HepG2 (cell line): Measurements from ENCODE around the gene RACGAP1. TPM values are rescaled to one million over a fixed set of nuclear protein-coding genes. Genes with fewer than 3 reads are reported as not detected.

Source experiments
- ATAC-seq: fragments of 200-7000 bp; cut with Tn5 transposase; 3 replicates; pipeline ENCODE4 v1.9.1; 2020; ENCODE audit warnings: mild to moderate bottlenecking, moderate library complexity
- BruUV-seq: library from RNA; stranded (reverse); fragments of 400-500 nt; replicated peaks from 2 replicates; lab custom pipeline; 2021; lab: Mats Ljungman, UMichigan
- CTCF ChIA-PET: fragments of 300-600 bp; formaldehyde crosslinking; extraction: SDS; loops from one replicate; lab custom pipeline; 2021; ENCODE audit warnings: low total read pairs, inconsistent platforms, low intra/inter-chr PET ratio; lab: Yijun Ruan, JAX
- POLR2A ChIA-PET: fragments of 350-600 bp; sonication (Branson Sonifier 250); formaldehyde crosslinking; loops from one replicate; lab custom pipeline; 2020; ENCODE audit warnings: antibody characterized with exemption, inconsistent platforms; lab: Yijun Ruan, JAX
- DNase-seq: peaks from one replicate; pipeline ENCODE4 v3.0.0-alpha.2; 2015; ENCODE audit warnings: low spot score
- FAIRE-seq: peaks from 3 replicates; lab custom pipeline; 2011; peaks lifted over from hg19 to GRCh38; lab: Jason Lieb, UNC
- H2AFZ ChIP-seq: one replicate; pipeline ENCODE4 v1.6.1; 2011; ENCODE audit warnings: low read length, inconsistent platforms
- H3K27ac ChIP-seq: fragments of 300-600 bp; 3 replicates; pipeline ENCODE4 v1.8.0; 2011; ENCODE audit warnings: mixed run types, mild to moderate bottlenecking, mixed read lengths, low read length, inconsistent platforms; ENCODE audit not compliant: insufficient read depth; ENCODE audit errors: extremely low read length
- H3K27me3 ChIP-seq, 2 experiments: fragments of 200-600 bp in 1 of 2; 2 replicates in 1 of 2; 3 replicates in 1 of 2; pipeline versions ENCODE4 v1.6.0 to v1.8.0; 2011; ENCODE audit warnings: low read length in 2 of 2, mild to moderate bottlenecking in 2 of 2, moderate library complexity in 2 of 2, inconsistent platforms in 1 of 2; ENCODE audit not compliant: insufficient read depth in 2 of 2, control insufficient read depth in 1 of 2
- H3K36me3 ChIP-seq, 2 experiments: fragments of 200-600 bp in 1 of 2; replicated peaks in 1 of 2; 2 replicates in 1 of 2; 3 replicates in 1 of 2; pipeline versions ENCODE4 v1.5.1 to v1.8.0; 2011; ENCODE audit warnings: low read length in 2 of 2, inconsistent platforms in 1 of 2; ENCODE audit not compliant: insufficient read depth in 2 of 2, control insufficient read depth in 1 of 2
- H3K4me1 ChIP-seq: 2 replicates; pipeline ENCODE4 v1.5.1; 2012; ENCODE audit warnings: low read length, inconsistent platforms; ENCODE audit not compliant: insufficient read depth
- H3K4me2 ChIP-seq: 2 replicates; pipeline ENCODE4 v1.6.0; 2011; ENCODE audit warnings: low read depth, low read length, inconsistent platforms
- H3K4me3 ChIP-seq, 3 experiments: fragments of 200-600 bp in 1 of 3; sonication (generic), shearing (Covaris generic) in 1 of 3; replicated peaks in 1 of 3; 2 replicates each; pipeline ENCODE4 v1.5.1; 2011 to 2016; ENCODE audit warnings: low read length in 3 of 3, inconsistent platforms in 2 of 3, low read depth in 2 of 3, mild to moderate bottlenecking in 2 of 3, control low read depth in 1 of 3, mixed read lengths in 1 of 3; ENCODE audit not compliant: insufficient read depth in 1 of 3
- H3K79me2 ChIP-seq: one replicate; pipeline ENCODE4 v1.6.1; 2011; ENCODE audit warnings: low read length, inconsistent platforms; ENCODE audit not compliant: insufficient read depth
- H3K9ac ChIP-seq: 2 replicates; pipeline ENCODE4 v1.6.0; 2011; ENCODE audit warnings: mild to moderate bottlenecking, low read depth, low read length, inconsistent platforms; ENCODE audit not compliant: insufficient read depth
- H3K9me3 ChIP-seq: 2 replicates; pipeline ENCODE4 v1.5.1; 2012; ENCODE audit warnings: mild to moderate bottlenecking, low read length
- H4K20me1 ChIP-seq: 2 replicates; pipeline ENCODE4 v1.6.0; 2011; ENCODE audit warnings: inconsistent platforms, mild to moderate bottlenecking, low read length, moderate library complexity; ENCODE audit not compliant: insufficient read depth
- GTF2F1 ChIP-seq: fragments of 150-350 bp; IDR thresholded peaks from 2 replicates; pipeline ENCODE4 v1.6.1; 2014; ENCODE audit warnings: low read length
- ISL2 ChIP-seq: sonication (generic); formaldehyde crosslinking; IDR thresholded peaks from 2 replicates; pipeline ENCODE4 v1.5.0; 2020; ENCODE audit warnings: missing genetic modification reagents
- PCBP1 ChIP-seq: fragments of 200-400 bp; formaldehyde crosslinking; IDR thresholded peaks from 2 replicates; pipeline ENCODE4 v1.6.1; 2017; ENCODE audit warnings: mild to moderate bottlenecking, low read depth, low read length, borderline replicate concordance
- PRPF4 ChIP-seq: fragments of 200-400 bp; formaldehyde crosslinking; IDR thresholded peaks from 2 replicates; pipeline ENCODE4 v1.6.1; 2016; ENCODE audit warnings: low read length, low read depth; ENCODE audit not compliant: poor library complexity, severe bottlenecking
- RCOR2 ChIP-seq: IDR thresholded peaks from 2 replicates; pipeline ENCODE4 v1.6.1; 2016; ENCODE audit warnings: missing biosample characterization, missing genetic modification reagents
- SAP130 ChIP-seq: IDR thresholded peaks from 2 replicates; pipeline ENCODE4 v1.6.1; 2016; ENCODE audit warnings: low read depth
- SP5 ChIP-seq: IDR thresholded peaks from 2 replicates; pipeline ENCODE4 v1.6.1; 2016; ENCODE audit warnings: low read depth, borderline replicate concordance
- SRSF4 ChIP-seq: fragments of 200-400 bp; formaldehyde crosslinking; IDR thresholded peaks from one replicate; pipeline ENCODE4 v1.6.1; 2018; ENCODE audit warnings: mild to moderate bottlenecking, low read depth, low read length, moderate library complexity; ENCODE audit not compliant: poor library complexity, severe bottlenecking
- ZNF761 ChIP-seq: sonication (generic); formaldehyde crosslinking; conservative IDR thresholded peaks from 2 replicates; pipeline ENCODE4 v1.4.0; 2020; ENCODE audit warnings: mild to moderate bottlenecking, missing genetic modification reagents
- WGBS: methylation state at CpG from one replicate; pipeline ENCODE4 v1.1.6; 2017; ENCODE audit warnings: low lambda C conversion rate; 5-methylcytosine and 5-hydroxymethylcytosine counted together
- in situ Hi-C: cut with HindIII; loops from 2 replicates; pipeline ENCODE4 v1.10.0; 2017; ENCODE audit warnings: low pct_unique_long_range_greater_than_20kb; ENCODE audit not compliant: extremely low pct_ligation_motif_present
- intact Hi-C: fragments of 100-400 bp; cut with micrococcal nuclease; formaldehyde crosslinking; loops from one replicate; pipeline ENCODE4 v1.10.0; 2022; ENCODE audit not compliant: unreplicated experiment
- polyA plus RNA-seq, 8 experiments: library from polyadenylated mRNA; depleted of rRNA in 3 of 8; stranded (reverse) in 7 of 8; unstranded in 1 of 8; fragments of >200 nt; fragmentation: Illumina TruSeq in 4 of 8; extraction: Trizol in 4 of 8; gene quantifications; 2 replicates each; pipeline versions ENCODE4 v1.2.1 to v1.2.3, GENCODE V29; 2011 to 2016; ENCODE audit warnings: low read depth in 4 of 8, missing spikeins in 1 of 8, mixed read lengths in 1 of 8; ENCODE audit not compliant: insufficient read depth in 1 of 8
- total RNA-seq, 5 experiments: library from RNA; depleted of rRNA; stranded (reverse); fragments of >200 nt; fragmentation: Illumina TruSeq; extraction: Trizol; gene quantifications; 2 replicates each; pipeline ENCODE4 v1.2.3, GENCODE V29; 2016; ENCODE audit warnings: low read depth in 1 of 5

Gene RACGAP1
- total and polyA plus RNA-seq, 2 of the 13 experiments (the other 11 are each of a cell fraction or from before 2014, with no cell fraction given): 16.7 to 57.9 TPM

GRCh38 chr12:50058743-50059312 lies 33.5 kb upstream of the RACGAP1 start:
- H3K9ac ChIP-seq: no peak overlapping the region
- DNase-seq (no peak), FAIRE-seq (no peak), ATAC-seq (no peak)
- intact Hi-C loops (no loop called here), in situ Hi-C loops (loop anchor here (5.0 to 10.0 kb wide), 2 partner anchors 87 to 194 kb away; partner anchors contain the start of gene AQP6)
- no peaks in the 10 kb centered on the region for H4K20me1 ChIP-seq
- TF ChIP-seq PRPF4 (no peak), SAP130 (CRISPR knock-in tag) (no peak), RCOR2 (no peak), SRSF4 (no peak), ISL2 (CRISPR knock-in tag) (no peak), SP5 (no peak), GTF2F1 (no peak), PCBP1 (no peak), ZNF761 (no peak)
- no TSS peak for BruUV-seq
- H3K36me3 ChIP-seq: no peaks in the 10 kb centered on the region
- no peak overlapping the region for H2AFZ ChIP-seq
- ChIA-PET POLR2A (no interaction called here), CTCF (interaction anchor here (4.7 kb wide), 1 partner anchor 91 kb away, joined by 65 read pairs; no protein-coding TSS in a partner anchor)
- H3K79me2 ChIP-seq: no peaks in the 10 kb centered on the region
- H3K4me2 ChIP-seq: no peak overlapping the region
- WGBS: 63% methylated on average over 2 of the region's 15 CpGs
- no peak overlapping the region for H3K4me3 ChIP-seq
- no peaks in the 10 kb centered on the region for H3K9me3 ChIP-seq
- H3K27me3 ChIP-seq: peaks cover 9 to 31% of the 10 kb centered on the region in 2 experiments; a peak in 4 of 5 replicates
- H3K4me1 ChIP-seq: peaks cover 24% of the 10 kb centered on the region
- no peak overlapping the region for H3K27ac ChIP-seq
